Body of pancreas (tissue), 4 donors: Measurements from ENCODE around the gene MAX.

Experiments used
- CTCF ChIP-seq, 7 experiments: fragments of 450-650 bp in 4 of 7; fragments of 200-600 bp in 3 of 7; sonication (generic) in 3 of 7; IDR thresholded peaks; one replicate each; pipeline ENCODE4 v1.5.1; 2016 to 2019; ENCODE audit warnings: antibody characterized with exemption in 7 of 7
- POLR2A ChIP-seq, 3 donors: fragments of 450-650 bp; IDR thresholded peaks; one replicate each; pipeline ENCODE4 v1.6.1; 2016; ENCODE audit warnings: antibody characterized with exemption in 3 of 3, mild to moderate bottlenecking in 2 of 3

GRCh38 chr14:65132855-65133254 is 30.5 kb upstream of the MAX start:
- TF ChIP-seq CTCF (IDR thresholded peaks at IDR 0.05) (no peak), POLR2A (IDR thresholded peaks at IDR 0.05) (no peak)
